HG03196 (cell line): Measurements from ENCODE around the gene TNFRSF4.

Experiments
- ATAC-seq: cut with Tn5 transposase; IDR thresholded peaks from one replicate; pipeline ENCODE4 v1.9.1; 2021; ENCODE audit not compliant: unreplicated experiment

TNFRSF4 gene

DNA sequence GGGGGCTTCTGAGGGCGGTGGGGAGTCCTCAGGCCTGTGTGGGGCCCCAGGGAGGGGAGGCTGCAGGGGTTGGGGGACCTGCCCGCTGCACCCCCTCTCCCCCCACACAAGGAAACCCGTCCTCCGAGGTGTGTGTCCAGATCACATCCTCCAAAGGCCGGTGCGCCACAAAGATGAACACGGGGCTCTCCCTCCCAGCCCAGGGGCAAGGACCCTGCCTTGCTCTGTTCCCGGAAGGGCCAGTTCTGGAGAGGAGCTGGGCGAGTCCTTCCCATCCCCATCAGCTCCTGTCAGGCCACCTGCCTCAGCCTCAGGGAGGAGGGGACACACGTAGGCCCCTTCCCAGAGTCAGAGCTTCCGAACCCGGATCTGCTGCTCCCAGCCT is 42.8 kb downstream of the TNFRSF4 start:
- no peak for ATAC-seq

DNA sequence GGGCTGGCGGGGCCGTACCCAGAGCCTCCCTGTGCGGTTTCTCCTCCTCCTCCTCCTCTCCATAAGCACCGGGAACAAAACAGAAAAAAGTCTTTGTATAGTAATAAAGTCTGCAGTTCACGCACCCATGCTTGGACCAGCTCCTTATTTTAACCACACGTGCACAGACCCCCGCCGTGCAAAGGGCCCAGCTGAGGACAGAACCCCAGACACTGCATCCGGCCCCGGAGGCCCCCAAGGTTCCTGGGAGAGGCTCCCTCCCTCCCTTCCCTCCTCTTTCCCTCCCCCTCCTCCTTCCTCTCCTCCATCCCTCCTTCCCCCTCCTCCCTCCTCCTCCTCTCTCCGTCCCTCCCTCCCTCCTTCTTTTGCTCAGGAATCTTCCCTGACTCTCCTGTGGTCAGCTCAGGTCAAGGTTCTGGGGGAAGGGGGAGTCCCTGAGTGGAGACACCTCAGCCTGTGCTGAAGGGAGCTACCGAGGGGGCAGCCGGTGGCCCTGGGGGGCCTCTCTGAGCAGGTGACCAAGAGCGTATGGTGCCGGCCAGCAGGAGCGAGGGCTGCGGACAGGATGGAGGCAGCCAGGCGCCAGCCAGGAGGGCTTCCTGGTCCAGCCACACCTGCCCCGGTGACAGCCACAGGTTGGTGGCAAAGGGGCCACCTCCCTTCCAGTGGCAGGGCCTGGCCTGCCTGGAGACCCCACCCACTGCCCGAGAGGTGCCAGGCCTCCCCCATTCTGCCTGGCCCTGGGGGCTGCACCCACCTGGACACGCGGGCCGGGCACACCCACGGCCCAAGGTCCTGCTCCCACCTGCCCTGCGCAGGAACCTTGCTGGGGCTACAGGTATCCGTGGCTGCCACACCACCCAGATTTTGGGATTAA is 43.5 kb downstream of the TNFRSF4 start:
- ATAC-seq, result no peak

DNA sequence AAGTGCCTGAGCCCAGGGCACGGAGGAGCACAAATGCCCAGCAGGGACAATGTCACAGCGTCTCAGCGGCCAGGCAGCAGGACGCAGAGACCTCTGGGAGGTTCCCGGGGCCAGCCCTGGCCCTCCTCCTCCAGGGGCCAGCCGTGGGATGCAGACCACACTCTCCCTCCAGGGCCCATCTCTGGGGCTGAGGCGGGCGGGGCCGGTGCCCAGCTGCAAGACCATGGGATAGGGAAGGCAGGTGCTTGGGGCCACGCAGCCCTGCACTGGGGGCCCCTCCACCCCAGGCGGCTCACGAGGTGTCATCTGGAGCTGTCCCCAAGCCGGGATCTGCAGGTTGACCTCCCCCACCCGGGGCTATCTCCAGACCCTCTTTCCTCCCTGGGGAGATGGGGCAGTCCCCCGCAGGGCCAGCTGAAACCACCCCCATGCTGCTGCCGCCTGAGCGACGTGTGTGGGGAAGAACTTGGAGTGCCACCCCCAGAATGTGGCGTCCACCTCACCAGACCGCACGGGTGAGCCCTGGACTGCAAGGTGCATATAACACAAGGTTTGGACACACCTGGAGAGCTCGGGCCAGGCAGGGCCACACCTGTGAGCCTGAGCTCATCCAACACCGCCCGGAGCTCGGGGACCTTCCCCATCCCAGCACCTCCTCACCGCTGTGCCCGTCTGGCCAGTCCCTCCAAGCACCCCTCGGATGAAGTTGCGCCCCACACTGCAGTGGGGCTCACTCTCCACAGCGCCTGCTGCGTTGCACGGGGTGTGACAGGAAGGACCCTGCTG is 44.3 kb downstream of the TNFRSF4 start:
- ATAC-seq, result no peak

DNA sequence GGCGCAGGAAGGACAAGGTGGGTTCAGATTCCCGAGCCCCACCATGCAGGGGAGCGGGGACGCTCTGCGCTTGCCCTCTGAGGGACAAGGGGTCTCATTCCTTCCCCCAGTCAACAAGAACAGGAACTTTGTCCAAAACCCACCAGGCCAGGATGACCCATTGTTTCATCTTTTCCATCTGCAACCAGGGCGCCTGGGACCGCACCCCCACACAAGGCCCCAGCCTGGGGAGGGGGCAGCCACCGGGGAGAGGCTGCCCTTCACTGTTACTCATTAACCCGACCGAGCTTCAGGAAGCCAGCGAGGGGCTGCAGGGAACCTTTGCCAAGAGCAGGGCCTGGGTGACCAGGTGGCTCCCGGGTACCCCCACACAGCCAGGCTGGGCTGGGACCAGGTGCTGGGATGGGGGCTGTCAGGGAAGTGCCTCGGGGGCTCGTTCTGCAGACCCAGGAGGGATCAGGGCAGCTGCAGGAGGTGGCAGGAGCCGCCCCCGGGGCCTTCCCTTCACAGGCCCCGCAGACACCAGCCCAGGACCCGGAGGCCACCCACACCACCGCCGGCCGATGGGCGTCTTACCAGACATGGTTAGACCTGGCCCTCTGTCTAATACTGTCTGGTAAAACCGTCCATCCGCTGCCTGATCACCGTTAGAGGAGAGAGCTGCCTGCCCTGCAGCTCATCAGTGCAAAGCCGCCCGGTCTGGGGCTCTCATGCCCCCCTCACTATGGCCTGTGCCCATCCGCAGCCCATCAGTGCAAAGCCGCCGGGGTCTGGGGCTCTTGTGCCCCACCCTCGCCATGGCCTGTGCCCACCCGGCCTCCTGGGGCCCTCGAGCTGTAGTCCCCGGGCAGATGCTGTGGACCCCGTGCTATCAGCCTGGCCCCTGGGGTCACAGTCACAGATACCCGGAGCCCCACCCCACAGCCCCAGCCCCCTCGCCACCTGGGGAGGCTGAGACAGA is 45.2 kb downstream of the TNFRSF4 start:
- ATAC-seq, result no peak

DNA sequence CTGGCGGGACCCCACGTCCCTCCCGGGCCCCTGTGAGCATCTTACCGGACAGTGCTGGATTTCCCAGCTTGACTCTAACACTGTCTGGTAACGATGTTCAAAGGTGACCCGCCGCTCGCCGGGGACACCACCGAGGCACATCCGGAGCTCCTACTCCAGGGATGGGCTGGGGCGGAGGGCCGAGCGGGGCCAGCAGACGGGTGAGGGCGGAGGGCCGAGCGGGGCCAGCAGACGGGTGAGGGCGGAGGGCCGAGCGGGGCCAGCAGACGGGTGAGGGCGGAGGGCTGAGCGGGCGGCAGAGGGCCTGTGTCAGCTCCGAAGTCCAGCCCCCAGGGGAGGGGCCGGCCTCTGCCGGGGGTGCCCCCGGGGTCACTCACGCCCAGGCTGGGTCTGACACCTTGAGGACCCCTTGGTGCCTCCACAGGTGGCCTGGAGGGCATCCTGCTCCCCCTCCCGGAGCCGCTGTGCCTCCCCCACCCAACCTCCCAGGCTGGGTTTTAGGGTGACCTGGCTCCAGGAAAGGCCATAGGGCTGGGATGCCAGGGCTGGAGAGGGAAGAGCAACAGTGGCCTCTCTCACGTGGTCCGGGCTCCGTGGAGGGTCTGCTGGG is 46.0 kb downstream of the TNFRSF4 start:
- ATAC-seq, result no peak

DNA sequence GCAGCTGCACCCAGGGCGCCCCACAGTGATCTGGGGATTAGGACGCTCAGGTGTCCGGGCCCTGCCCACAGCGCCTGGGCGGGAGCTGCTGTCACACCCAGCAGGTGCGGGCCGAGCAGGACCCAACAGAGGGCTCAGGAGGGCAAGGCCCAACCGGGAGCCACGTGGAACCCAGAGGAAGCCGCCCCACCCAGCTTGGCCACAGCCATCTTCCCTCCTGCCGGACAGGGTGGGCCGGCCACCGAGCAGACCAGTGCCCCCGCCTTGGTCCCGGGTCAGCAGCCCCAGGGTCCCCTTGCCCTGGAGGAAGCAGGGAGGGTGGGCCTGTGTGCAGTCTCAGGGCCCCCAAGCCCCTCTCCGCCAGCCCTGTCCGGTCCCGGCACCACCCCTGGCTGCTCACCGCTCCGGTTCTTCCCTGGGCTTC is 46.5 kb downstream of the TNFRSF4 start:
- no peak for ATAC-seq

DNA sequence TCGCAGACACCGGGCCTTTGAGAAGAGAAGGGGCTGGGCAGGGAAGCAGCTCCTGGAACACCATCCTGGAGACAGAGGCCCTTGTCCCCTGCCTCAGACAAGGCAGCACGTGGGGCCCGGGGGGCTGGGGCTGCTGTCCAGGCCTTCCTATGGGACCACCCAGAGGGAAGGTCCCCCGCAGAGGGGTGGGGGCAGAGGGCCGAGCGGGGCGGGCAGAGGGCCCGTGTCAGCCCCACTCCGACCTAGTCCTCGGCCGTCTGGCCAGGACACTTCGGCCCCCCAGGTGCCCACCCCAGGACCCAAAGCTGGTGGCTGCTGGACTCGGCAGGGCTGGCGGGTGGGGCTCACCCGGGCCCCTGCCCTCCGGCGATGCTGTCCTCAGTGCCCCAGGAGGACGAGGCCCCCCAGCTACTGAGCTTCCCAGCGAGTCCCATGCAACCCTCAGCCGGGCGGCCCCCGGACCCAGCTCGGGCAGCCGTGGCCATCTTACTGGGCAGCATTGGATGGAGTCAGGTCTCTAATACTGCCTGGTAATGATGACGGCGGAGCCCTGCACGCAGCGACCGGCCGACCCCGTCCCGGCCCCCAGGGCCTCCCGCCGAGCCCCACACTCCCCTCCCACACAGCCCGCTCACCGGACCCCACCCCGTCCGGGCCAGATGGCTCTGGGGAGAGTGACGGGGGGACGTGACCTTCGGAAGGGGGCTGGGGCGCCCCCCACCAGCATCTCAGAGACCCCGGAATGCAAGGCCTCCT is 47.1 kb downstream of the TNFRSF4 start:
- no peak for ATAC-seq

DNA sequence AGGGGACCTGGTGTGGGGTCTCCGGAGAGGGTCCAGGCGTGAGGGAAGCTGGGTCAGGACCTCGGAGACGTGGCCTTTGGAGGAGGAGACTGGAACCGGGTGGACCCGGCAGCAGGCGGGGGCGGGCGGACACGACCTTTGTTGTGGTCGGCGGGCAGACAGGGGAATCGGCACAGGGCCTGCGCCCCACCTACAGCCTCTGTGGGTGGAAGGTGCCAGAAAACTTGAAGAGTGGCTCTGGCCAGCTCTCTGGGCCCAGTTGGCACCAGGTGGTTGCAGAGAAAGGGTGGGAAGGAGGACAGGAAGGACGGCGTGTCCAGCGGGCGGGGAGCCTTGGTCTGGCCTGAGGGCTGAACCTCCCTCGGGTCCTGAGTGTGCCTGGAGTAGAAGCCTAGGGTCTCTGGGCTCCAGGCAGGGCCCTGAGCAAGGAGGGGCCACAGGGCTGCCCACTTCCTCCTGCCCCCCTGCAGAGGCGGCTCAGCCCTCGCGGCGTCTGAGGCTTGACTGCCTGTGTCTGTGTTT is 48.0 kb downstream of the TNFRSF4 start:
- ATAC-seq, result no peak

DNA sequence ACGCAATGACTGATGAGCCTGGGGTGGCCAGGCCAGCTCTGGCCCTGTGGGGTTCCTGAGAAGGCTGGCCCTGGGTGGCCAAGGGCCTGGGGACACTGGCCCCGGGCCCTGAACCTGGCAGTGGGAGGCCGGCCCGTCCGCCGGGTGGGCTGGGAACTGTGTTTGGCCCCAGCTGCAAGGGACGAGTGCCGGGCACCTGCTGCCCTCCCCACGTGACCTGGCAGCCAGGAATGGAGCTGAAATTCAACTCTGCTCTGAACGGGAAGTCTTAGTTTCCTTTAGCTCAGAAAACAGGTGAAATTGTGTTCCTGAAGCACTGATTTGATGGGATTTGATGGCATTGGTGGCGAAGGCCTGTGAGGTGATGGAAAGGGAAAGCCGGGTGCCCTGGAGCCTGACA is 48.5 kb downstream of the TNFRSF4 start:
- ATAC-seq, result no peak

DNA sequence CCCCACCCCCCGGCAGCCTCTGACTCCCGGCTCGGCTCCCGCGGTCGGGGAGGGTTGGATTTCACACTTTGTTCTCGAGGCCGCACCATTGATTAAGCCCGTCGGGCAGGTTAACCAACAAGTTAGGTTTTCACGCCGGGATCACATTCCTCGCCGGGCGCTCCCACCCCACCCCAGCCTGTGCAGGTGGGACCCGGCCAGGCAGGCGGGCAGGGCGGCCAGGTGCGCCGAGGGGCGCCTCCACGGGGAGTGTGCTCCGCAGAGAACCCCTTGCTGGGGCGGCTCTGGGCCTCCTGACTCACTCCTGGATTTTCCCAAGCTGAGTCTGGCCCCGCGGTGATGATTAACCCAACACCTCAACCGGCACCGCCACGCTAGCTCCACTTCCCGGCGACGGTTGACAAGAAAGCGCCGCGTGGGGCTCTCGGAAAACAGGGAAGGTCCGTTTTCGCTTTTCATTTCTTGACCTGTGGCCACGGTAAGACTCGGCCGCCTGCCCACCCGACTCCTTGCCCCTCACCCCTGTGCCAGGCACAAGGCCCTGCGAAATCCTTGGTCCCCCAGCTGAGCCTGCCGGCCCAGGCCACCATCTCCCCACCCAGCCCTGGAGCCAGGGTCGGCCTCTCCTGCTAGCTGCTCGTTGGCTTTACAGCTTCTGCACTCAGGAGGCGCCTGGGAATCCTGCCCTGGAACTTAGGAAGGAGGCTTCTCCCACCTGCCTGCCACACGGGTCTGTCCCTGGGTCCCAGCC is 49.1 kb downstream of the TNFRSF4 start:
- ATAC-seq, result no peak

DNA sequence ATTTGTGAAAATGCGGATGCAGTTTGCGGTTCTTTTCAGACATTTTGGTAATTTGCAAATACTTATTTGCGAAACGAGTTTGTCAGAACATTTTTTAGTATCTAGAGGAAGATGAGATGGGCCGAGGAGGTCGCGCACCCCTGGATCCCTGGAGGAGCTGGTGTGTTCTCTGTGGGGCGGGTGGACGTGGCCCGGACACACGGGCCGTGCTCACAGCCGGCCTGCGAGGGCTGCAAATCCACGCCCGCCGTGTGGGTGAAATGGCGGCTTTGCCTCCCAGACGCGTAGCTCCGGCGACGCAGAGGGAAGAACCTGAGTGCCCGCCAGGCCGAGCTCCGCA is 49.6 kb downstream of the TNFRSF4 start:
- no peak for ATAC-seq

DNA sequence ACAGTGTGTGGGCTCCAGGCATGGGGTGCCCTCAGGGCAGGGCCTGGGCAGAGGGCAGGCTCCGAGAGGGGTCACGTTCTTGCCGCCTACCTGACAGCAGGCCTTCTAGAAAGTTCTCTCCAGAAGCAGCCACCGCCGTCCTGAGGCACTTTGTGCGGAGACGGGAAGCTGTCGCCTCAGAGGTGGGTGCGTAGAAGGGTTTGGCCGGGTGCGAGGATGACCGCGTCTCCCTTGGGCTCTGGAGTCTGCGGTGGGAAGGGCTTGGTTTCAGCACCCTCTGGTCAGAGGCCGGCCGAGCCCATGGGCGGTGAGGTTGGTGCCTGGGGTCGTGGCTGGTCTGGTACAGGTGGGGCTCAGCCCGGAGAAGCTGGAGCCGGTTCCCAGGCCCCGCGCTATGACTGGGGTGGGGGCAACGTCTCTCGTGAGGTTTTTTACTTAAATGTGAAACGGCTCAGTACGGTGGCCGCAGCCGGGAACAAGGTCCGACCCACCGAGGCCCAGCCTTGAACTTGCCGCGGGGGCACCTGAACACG is 50.3 kb downstream of the TNFRSF4 start:
- no peak for ATAC-seq

DNA sequence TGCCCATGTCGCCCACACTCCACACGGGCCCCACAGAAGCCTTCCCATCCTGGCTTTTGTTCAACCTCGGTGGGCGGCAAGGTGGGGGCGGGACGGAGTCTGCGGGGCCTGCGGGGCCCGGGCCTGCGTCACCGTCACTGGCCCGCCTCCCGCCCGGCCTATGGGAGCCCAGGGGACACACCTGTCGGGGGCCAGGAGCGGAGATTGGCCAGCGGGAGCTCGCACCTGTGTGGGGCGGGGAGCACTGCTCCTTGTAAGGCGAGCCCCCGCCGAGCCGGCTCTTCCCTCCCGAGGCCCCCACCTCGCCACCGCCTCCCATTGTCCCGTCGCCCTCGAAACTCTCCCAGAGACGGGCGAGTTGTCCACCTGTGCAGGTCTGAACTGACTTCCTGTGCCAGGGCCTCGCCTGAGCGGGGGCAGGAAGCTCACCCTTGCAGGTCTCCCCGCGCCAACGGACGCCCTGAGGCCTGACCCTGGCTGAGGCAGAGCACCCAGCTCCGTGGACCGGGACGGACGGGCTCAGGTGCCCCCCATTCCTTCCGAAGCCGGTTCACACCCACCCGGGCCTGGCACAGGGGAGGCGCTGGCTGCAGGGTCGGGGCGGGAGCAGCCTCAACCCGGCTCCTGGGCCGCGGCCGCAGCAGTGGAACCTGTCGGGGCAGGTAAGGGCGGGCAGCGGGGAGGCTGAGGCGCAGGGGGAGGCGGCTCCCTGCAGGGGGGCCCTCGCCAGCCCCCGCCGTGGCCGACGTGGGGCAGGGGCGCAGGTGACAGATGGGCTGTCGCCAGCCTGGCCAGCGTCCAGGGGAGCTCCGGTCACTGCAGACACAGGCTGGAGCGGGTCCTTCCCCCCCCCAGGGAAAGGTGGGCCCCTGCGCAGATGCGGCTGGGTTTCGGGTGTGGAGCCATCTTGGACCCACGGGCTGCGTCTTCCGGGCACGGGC is 51.1 kb downstream of the TNFRSF4 start:
- no peak for ATAC-seq

DNA sequence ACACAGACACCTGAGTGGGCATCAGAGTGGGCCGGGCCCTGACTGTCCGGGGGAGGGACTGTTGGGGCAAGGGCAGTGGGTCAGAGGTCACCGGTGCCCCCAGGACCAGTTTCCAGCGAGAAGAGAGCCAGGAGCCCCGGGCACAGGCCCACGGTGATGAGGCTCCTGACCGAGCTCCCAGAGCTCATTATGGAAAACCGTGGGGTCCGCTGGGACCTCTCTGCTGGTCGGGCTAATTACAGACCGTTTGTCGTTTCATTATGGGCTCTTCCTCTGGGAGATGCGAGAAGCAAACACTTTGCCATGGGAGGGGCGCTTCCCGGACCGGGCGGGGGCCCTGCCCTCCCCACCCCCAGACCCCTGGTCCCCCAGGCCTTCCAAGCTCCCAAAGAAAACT is 52.3 kb downstream of the TNFRSF4 start:
- ATAC-seq, result no peak
